GM21619 (cell line): ENCODE measurements around the gene CYSRT1.

Experiments
- ATAC-seq: cut with Tn5 transposase; IDR thresholded peaks from one replicate; pipeline ENCODE4 v1.9.1; 2021; ENCODE audit not compliant: unreplicated experiment

The CYSRT1 gene

GRCh38 chr9:137211532-137211931 lies 13.4 kb upstream of the CYSRT1 start:
- no peak for ATAC-seq

DNA sequence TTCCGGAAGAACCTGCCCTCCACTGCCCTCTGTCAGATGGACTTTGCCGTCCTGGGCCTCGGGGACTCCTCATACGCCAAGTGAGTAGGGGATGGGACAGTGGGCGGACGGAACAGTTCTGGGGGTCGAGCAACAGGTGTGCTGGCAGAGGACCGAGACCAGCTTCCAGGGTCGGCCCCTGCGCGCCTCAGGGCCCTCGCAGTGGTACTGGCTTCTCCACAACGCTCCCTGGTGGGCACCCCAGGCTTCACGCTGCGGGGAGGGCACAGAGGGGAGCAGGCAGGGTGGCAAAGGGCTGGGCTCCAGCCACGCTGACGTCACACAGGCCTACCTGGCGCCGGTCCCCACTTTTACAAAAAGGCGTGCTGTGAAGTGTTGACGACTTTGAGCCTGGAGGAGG lies 12.5 kb upstream of the CYSRT1 start:
- no peak for ATAC-seq

- ATAC-seq: no peak
Observed at GRCh38 chr9:137213160-137214060, 11.6 kb upstream of the CYSRT1 start.

GRCh38 chr9:137214620-137215019 lies 10.4 kb upstream of the CYSRT1 start:
- no peak for ATAC-seq

- ATAC-seq: no peak
Observed at GRCh38 chr9:137215196-137215986, 9.6 kb upstream of the CYSRT1 start.

DNA sequence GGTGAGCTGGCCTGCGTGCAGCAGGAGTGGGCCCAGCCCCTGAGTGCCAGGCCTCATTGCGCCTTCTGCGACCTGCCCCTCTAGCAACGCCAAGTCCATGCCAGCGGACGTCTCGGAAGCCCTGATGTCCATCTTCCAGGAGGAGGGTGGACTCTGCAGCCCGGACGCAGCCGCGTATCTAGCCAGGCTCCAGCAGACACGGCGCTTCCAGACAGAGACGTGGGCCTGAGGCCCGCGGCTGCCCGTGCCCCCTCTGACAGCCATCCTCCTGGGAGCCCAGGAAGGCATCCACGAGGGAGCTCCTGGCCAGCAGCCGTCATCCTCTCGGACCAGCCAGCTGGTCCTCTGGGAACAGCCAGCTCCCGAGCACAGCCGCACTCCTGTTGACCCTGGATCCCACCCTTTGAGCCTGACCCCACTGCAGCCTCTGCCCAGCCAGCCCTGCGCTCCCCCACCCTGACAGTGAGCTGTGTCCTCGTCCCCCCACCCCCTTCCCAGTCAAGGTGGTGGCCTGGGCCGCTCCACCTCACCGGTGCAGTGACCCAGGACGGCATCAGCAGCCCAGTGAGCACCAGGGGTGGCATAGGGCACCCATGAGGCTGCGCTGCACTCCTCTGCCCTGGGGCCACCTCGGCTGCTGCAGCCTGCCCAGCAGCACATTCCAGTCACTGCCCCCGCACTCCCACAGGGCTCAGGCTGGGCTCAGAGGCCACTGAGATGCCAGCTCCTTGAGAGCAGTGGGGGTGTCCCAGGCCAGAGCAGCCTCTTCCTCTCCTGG lies 8.6 kb upstream of the CYSRT1 start:
- no peak for ATAC-seq

- no peak for ATAC-seq
Observed at GRCh38 chr9:137217276-137218211, 7.4 kb upstream of the CYSRT1 start.

- no peak for ATAC-seq
Observed at GRCh38 chr9:137218212-137218753, 6.7 kb upstream of the CYSRT1 start.

- no peak for ATAC-seq
Observed at GRCh38 chr9:137218754-137219271, 6.2 kb upstream of the CYSRT1 start.

DNA sequence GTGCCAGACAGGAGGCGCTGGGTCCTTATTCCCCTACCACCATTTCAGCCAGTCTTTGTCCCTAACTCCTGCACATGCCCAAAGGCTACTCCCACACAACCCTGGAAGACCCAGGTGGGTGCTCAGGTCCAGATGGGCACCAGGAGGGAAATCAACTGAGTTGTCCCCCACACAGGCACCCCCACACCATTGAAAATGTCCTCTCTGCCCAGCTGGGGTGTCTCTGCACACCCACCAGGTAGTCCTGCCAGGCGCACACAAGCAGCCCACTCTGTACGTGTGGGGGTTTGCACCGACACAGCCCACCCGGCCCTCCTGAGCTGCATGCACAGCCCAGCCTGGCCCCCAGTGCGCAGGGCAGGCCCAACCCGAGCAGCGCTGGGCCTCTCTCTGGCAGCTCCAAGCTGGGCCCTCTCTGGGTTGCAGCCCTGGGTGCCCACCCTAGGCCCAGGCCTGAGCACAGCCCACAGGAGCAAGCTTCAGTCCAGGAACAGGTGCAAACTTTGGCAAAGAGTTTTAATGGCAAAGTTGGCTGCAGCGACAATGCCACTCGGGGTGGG lies 5.1 kb upstream of the CYSRT1 start:
- no peak for ATAC-seq

- no peak for ATAC-seq
Observed at GRCh38 chr9:137220317-137221094, 4.5 kb upstream of the CYSRT1 start.

DNA sequence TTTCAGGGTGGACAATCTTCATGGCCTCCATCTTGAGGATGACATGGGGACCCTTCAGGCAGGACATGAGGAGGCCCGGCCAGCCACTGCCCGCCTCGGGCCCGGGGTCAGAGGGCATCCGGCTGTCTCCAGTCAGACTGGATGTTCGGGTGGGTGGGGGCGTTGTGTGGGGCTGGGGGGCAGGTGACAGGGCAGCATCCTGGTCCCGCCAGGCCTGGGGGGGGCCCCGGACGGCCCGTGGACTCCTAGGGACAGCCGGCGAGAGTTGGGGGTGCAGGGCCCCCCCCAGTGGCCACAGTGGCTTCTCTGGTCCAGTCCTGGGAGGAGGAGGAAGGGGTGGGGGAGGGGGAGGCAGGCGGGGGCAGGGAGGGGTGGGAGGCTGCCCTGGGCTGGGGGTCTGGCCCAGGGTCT lies 3.9 kb upstream of the CYSRT1 start:
- no peak for ATAC-seq

- ATAC-seq: no peak
Observed at GRCh38 chr9:137221506-137222111, 3.4 kb upstream of the CYSRT1 start.

DNA sequence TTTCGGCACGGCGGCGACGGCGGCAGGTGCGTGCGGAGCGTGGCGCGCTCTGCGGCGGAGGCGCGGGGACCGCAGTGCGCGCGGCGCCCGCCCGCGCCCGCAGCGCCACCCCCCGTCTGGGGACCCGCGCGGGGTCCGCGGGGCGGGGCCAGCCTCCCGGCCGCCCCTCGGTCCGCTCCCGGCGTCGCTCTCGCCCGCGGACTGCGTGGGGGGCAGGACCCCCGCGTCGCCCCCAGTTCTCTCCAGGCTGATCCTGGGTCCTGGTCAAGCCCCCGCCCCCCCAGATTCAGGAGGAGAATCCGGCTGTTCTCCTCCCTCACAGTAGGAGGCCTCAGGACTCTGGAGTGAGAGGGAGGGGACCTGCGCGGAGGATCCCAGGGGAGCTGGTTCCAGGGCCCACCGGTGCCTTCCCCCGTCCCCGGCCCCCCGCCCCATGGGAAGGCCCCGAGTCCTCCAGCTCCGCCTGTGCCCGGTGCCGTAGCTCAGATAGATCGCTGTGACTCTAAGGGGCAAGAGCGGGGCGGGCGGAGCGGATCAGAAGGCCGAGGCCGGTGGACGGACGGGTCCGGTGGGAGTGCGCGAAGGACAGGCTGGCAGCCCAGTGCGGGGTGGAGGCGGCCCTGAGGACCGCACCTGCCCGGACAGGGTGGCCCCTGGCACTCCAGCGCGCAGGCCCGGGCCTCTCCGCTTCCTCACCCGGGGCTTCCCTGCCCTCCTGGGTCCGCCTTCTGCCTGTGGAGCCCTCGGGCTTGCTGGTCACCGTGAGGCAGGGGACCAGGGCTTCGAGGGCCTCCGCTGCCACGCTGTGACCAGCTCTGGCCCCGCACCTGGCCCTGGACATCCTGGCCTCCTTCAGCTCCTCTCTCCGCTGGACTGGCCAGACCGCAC lies 2.5 kb upstream of the CYSRT1 start, which contains the start of gene RNF208:
Gene RNF208 (minus strand): TSS at position 51 of the 888 bp plus-strand sequence. CDS start 1,028 bp downstream, outside the sequence.
- peak; percentile 3 for ATAC-seq

DNA sequence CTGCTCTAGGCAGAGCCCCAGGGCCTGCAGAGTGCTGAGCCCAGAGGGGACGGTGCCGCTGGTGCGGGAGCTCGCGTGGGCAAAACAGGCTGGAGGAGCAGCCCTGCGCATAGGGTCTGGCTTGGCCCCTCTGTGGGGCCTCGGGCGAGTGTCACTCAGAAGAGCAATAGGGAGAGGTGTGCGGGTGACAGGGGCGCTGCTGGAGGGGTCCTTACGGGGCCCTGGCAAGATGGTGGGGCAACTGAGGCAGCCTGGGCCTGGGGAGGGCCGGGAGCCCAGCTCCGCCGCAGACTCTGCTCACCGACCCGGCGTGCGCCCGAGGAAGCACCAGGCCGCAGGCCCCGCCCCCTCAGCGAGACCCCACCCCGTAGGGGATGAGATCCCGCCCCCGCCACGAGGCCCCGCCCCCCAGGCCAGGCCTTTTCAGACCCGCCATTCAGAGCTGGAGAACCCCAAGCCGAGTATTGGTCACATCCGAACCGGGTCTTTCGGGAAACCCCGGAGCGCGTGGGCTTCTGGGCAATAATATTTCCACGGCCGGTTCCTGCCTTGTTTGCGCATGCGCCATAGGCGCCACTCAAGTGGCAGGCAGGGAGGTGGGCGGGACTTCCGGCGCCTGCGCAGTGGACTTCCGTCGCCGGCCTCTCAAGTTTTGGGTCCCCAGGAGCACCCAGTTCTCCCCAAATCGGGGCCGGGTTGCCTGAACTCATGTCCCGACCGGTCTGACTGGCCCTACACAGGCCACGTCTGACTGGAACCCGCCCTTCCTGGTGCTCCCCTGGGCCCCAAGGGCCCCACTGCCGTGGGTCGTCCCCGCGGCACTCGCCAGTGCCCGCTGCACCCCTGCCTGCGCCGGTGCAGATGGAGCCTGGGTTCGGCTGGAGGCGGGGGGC lies 1.6 kb upstream of the CYSRT1 start:
- peak; percentile 64 for ATAC-seq

DNA sequence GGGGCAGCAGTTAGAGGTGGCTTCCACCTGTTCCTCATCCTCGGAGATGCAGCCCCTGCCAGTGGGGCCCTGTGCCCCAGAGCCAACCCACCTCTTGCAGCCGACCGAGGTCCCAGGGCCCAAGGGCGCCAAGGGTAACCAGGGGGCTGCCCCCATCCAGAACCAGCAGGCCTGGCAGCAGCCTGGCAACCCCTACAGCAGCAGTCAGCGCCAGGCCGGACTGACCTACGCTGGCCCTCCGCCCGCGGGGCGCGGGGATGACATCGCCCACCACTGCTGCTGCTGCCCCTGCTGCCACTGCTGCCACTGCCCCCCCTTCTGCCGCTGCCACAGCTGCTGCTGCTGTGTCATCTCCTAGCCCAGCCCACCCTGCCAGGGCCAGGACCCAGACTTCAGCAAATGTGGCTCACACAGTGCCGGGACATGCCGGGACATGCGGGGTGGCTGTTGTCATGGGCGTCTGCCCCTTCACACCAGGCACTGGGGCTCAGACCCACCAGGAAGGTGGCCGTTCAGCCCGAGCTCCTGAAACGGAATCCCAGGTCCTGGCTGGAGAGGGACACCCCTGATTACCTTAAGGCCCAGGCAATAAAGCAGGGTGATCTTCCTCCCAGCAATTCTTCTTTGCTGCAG lies 841 bp downstream of the CYSRT1 start:
- ATAC-seq: no peak
